Mononuclear cell (primary cell): ENCODE measurements around the gene UCN. TPM values are rescaled to one million over a fixed set of nuclear protein-coding genes. Genes with fewer than 3 reads are reported as not detected.

ENCODE experiments used
- H3K27me3 ChIP-seq: 2 replicates; pipeline ENCODE4 v1.6.0; 2011; ENCODE audit warnings: low read length, control low read depth; ENCODE audit not compliant: insufficient read depth
- H3K4me1 ChIP-seq: 2 replicates; pipeline ENCODE4 v1.5.1; 2011; ENCODE audit warnings: mild to moderate bottlenecking, low read length, control low read depth; ENCODE audit not compliant: insufficient read depth
- H3K4me3 ChIP-seq: 2 replicates; pipeline ENCODE4 v1.5.1; 2011; ENCODE audit warnings: mild to moderate bottlenecking, low read length, moderate library complexity
- H3K9me3 ChIP-seq: 2 replicates; pipeline ENCODE4 v1.5.1; 2011; ENCODE audit warnings: low read depth, mild to moderate bottlenecking, control low read depth, low read length
- total RNA-seq: library from RNA; depleted of rRNA; stranded (reverse); fragments of >200 nt; gene quantifications from one replicate; pipeline ENCODE4 v1.2.3, GENCODE V29; 2012

UCN gene
- total RNA-seq, 1 donor: not detected

DNA sequence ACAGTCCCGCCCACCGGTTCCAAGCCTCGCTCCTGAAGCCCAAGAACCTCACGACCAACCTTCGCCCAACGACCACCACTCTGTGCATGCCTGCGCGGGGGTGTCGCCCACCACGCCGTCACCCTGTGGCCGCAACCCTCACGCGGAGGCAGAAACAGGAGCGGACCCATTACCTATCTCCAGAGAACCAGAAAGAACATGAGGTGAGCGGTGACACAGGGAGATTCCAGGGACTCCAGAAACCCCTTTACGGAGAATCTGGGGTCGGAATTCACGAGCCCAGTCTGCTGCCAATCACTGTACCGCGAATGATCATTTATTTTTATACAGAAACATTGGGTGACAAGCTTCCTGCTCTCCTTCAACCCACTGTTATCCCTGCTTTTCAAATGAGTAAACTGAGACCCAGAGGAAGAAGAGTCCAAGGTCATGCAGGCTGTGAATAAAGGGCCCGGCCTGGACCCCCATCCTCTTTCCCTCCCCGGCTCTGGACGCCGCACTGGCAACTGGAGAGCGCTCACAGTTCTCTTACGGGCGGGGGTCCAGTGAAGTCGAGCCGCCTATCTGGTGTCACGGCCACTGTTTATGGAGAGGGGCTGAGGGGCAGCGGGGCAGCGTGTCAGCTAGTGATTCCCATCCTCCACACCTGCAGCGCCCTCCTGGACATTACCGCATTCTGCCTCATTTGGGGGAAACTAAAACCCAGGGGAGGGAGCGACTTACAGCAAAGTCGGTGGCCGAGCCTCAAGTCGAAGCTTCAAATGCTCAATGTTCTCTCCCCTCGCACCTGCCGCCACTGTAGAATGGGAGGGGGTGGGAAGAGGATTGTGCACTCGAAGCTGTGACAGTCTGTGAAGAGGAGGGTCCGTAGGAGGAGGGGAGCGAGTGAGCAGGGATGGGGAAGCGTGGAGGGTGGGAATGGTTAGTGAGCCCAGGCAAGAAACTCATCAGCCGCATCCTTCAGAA is 44.7 kb downstream of the UCN start:
- Histone ChIP-seq H3K9me3 (no peaks in the 10 kb centered on the region), H3K4me1 (peaks cover 36% of the 10 kb centered on the region), H3K27me3 (peaks cover 68% of the 10 kb centered on the region), H3K4me3 (no peak overlapping the region)

- peak within 1 kb of the TSS; percentile 16 for H3K4me3 ChIP-seq
- H3K9me3 ChIP-seq: no peaks in the 10 kb centered on the region
- peaks cover 36% of the 10 kb centered on the region for H3K4me1 ChIP-seq
- H3K27me3 ChIP-seq: peaks cover 68% of the 10 kb centered on the region
Measured at GRCh38 chr2:27262379-27263286, 45.6 kb downstream of the UCN start, which contains the start of gene SLC30A3. Gene SLC30A3 (minus strand): TSS chr2:27263047. CDS start chr2:27262906, 141 bp downstream.

DNA sequence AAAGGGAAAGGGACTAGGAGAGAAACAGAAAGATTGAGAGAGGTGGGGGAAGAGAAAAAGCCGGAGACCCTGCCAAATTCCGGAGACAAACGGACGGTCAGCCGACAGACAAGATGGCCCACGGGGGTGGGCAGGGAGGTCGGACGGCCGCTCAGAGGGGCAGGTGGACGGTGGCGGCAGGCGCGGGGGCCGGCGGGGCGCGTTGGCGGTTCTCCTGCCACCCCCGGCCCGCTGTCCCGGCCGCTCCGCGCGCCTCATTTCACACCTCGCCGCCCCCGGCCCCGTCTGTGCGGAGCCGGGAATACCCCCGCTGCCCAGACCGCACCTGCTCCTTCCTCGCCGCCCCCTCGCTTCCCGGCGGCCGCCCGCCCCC is 46.3 kb downstream of the UCN start:
- H3K9me3 ChIP-seq: no peaks in the 10 kb centered on the region
- H3K4me1 ChIP-seq: peaks cover 36% of the 10 kb centered on the region
- peaks cover 66% of the 10 kb centered on the region for H3K27me3 ChIP-seq
- no peak overlapping the region for H3K4me3 ChIP-seq

GRCh38 chr2:27261241-27261925 is 46.9 kb downstream of the UCN start:
- H3K27me3 ChIP-seq: peaks cover 64% of the 10 kb centered on the region
- H3K9me3 ChIP-seq: no peaks in the 10 kb centered on the region
- H3K4me1 ChIP-seq: peaks cover 36% of the 10 kb centered on the region
- H3K4me3 ChIP-seq: no peak overlapping the region

DNA sequence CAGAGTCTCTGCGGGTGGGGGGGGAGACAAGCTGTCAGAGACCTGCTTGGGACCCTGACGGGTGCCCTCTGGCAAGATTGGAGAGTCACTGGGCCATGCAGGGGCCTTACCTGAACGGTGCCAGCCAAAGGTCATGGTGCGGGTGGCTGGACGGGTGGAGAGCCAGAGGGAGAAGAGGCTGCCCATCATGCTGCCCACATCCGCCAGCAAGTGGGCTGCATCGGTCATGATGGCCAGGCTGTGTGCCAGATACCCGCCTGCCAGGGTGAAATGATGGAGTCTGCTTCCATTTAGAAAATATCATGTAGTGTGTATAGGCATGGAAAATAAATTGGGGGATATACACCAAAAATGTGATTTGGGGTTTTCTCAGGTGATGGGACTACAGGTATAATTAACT is 50.2 kb downstream of the UCN start:
- H3K4me3 ChIP-seq: no peak overlapping the region
- H3K4me1 ChIP-seq: peaks cover 12% of the 10 kb centered on the region
- peaks cover 35% of the 10 kb centered on the region for H3K27me3 ChIP-seq
- no peaks in the 10 kb centered on the region for H3K9me3 ChIP-seq

Other genes starting within 250 kb of the UCN start
- 222 TPM for gene OST4, start 236.8 kb downstream of the UCN start, total RNA-seq
- 0.63 TPM for gene EMILIN1, start 229.8 kb downstream of the UCN start, total RNA-seq
- gene KHK, start 221.7 kb downstream of the UCN start, total RNA-seq: 0.52 TPM
- gene CGREF1, start 189.3 kb downstream of the UCN start, total RNA-seq: 0.10 TPM
- gene ABHD1, start 184.6 kb downstream of the UCN start, total RNA-seq: 0.10 TPM
- gene PREB, start 173.8 kb downstream of the UCN start, total RNA-seq: 11.0 TPM
- not detected for gene PRR30, start 169.0 kb downstream of the UCN start, total RNA-seq
- not detected for gene TCF23, start 159.4 kb downstream of the UCN start, total RNA-seq
- gene ATRAID, start 96.4 kb downstream of the UCN start, total RNA-seq: 96.4 TPM
- 48.4 TPM for gene SLC5A6, start 96.2 kb downstream of the UCN start, total RNA-seq
- 5.7 TPM for gene CAD, start 91.1 kb downstream of the UCN start, total RNA-seq
- gene SLC30A3, start 45.4 kb downstream of the UCN start, total RNA-seq: not detected
- not detected for gene DNAJC5G, start 33.0 kb downstream of the UCN start, total RNA-seq
- not detected for gene TRIM54, start 26.0 kb downstream of the UCN start, total RNA-seq
- gene MPV17, start 14.7 kb upstream of the UCN start, total RNA-seq: 30.5 TPM
- 45.0 TPM for gene GTF3C2, start 48.3 kb upstream of the UCN start, total RNA-seq
- 8.8 TPM for gene EIF2B4, start 61.9 kb upstream of the UCN start, total RNA-seq
- 54.8 TPM for gene SNX17, start 62.2 kb upstream of the UCN start, total RNA-seq
- 11.5 TPM for gene ZNF513, start 72.3 kb upstream of the UCN start, total RNA-seq
- gene PPM1G, start 101.1 kb upstream of the UCN start, total RNA-seq: 31.6 TPM
- 126 TPM for gene NRBP1, start 120.2 kb upstream of the UCN start, total RNA-seq
- 0.52 TPM for gene KRTCAP3, start 133.9 kb upstream of the UCN start, total RNA-seq
- gene IFT172, start 181.3 kb upstream of the UCN start, total RNA-seq: 5.9 TPM
- 0.10 TPM for gene FNDC4, start 186.8 kb upstream of the UCN start, total RNA-seq
- gene GCKR, start 188.4 kb upstream of the UCN start, total RNA-seq: not detected